Rectal smooth muscle tissue (tissue), 1 donor: ENCODE data around the gene PLIN4.
"Not testable (repeated sequence)": the region's sequence is repeated elsewhere in the genome, so short reads cannot be mapped to it uniquely, and the experiment has no call there.

ENCODE experiments used
- H3K27ac ChIP-seq: one replicate; pipeline ENCODE4 v1.7.0; 2013; ENCODE audit warnings: low read depth, low read length, inconsistent platforms
- H3K27me3 ChIP-seq: one replicate; pipeline ENCODE4 v1.7.0; 2013; ENCODE audit warnings: low read length; ENCODE audit not compliant: control insufficient read depth, insufficient read depth
- H3K36me3 ChIP-seq: one replicate; pipeline ENCODE4 v1.7.0; 2013; ENCODE audit warnings: low read length; ENCODE audit not compliant: control insufficient read depth, insufficient read depth
- H3K4me1 ChIP-seq: one replicate; pipeline ENCODE4 v1.7.0; 2013; ENCODE audit warnings: low read length; ENCODE audit not compliant: control insufficient read depth, insufficient read depth
- H3K4me3 ChIP-seq: one replicate; pipeline ENCODE4 v1.7.0; 2013; ENCODE audit warnings: low read length
- H3K9ac ChIP-seq: one replicate; pipeline ENCODE4 v1.7.0; 2013; ENCODE audit warnings: low read length

PLIN4 gene

GRCh38 chr19:4518345-4519171, at the start of gene PLIN4:
PLIN4 (minus strand) TSS chr19:4518486; CDS start chr19:4518272, 214 bp downstream.
- Histone ChIP-seq H3K9ac (peak within 1 kb of the TSS; percentile 92), H3K27ac (peak within 1 kb of the TSS; percentile 99)

GRCh38 chr19:4567584-4568071, 49.3 kb upstream of the PLIN4 start:
- Histone ChIP-seq H3K4me1 (no peaks in the 10 kb centered on the region), H3K4me3 (no peak overlapping the region), H3K27me3 (no peaks in the 10 kb centered on the region), H3K27ac (no peak overlapping the region), H3K9ac (no peak overlapping the region), H3K36me3 (no peaks in the 10 kb centered on the region)

More at GRCh38 chr19:4518345-4519171, at the start of gene PLIN4:
- no peaks in the 10 kb centered on the region for H3K27me3 ChIP-seq
- H3K36me3 ChIP-seq: no peaks in the 10 kb centered on the region
- H3K4me3 ChIP-seq: peak within 1 kb of the TSS; percentile 75
- H3K4me1 ChIP-seq: peaks cover 17% of the 10 kb centered on the region

GRCh38 chr19:4566402-4567051, 48.2 kb upstream of the PLIN4 start:
- no peaks in the 10 kb centered on the region for H3K36me3 ChIP-seq
- no peak overlapping the region for H3K9ac ChIP-seq
- no peaks in the 10 kb centered on the region for H3K4me1 ChIP-seq
- no peak overlapping the region for H3K27ac ChIP-seq
- no peaks in the 10 kb centered on the region for H3K27me3 ChIP-seq
- no peak overlapping the region for H3K4me3 ChIP-seq

- H3K27me3 ChIP-seq, H3K4me3 ChIP-seq, H3K9ac ChIP-seq, H3K36me3 ChIP-seq, H3K27ac ChIP-seq, H3K4me1 ChIP-seq: not testable (repeated sequence)
Measured at GRCh38 chr19:4563562-4563961, 45.3 kb upstream of the PLIN4 start.

GRCh38 chr19:4562085-4562484, 43.8 kb upstream of the PLIN4 start:
- not testable (repeated sequence) for H3K4me1 ChIP-seq, H3K27me3 ChIP-seq, H3K4me3 ChIP-seq, H3K36me3 ChIP-seq, H3K27ac ChIP-seq, H3K9ac ChIP-seq

- no peaks in the 10 kb centered on the region for H3K4me1 ChIP-seq
- H3K36me3 ChIP-seq: no peaks in the 10 kb centered on the region
- no peak within 1 kb of the TSS for H3K9ac ChIP-seq
- no peak within 1 kb of the TSS for H3K4me3 ChIP-seq
- H3K27ac ChIP-seq: no peak within 1 kb of the TSS
- H3K27me3 ChIP-seq: peaks cover 3% of the 10 kb centered on the region
Measured at GRCh38 chr19:4559569-4559968, 41.3 kb upstream of the PLIN4 start, which contains the start of gene SEMA6B. SEMA6B (minus strand) TSS chr19:4559684; CDS start chr19:4558457, 1,227 bp downstream.

GRCh38 chr19:4557971-4558941, 40.0 kb upstream of the PLIN4 start:
- peaks cover 3% of the 10 kb centered on the region for H3K27me3 ChIP-seq
- no peak overlapping the region for H3K9ac ChIP-seq
- no peaks in the 10 kb centered on the region for H3K36me3 ChIP-seq
- H3K4me3 ChIP-seq: peak overlapping the region; percentile 15
- no peak overlapping the region for H3K27ac ChIP-seq
- H3K4me1 ChIP-seq: no peaks in the 10 kb centered on the region

GRCh38 chr19:4557144-4557970, 39.1 kb upstream of the PLIN4 start:
- Histone ChIP-seq H3K36me3 (no peaks in the 10 kb centered on the region), H3K27me3 (peaks cover 3% of the 10 kb centered on the region), H3K9ac (no peak overlapping the region), H3K27ac (no peak overlapping the region), H3K4me1 (no peaks in the 10 kb centered on the region), H3K4me3 (no peak overlapping the region)

GRCh38 chr19:4556597-4557127, 38.4 kb upstream of the PLIN4 start:
- H3K27me3 ChIP-seq: peaks cover 3% of the 10 kb centered on the region
- H3K9ac ChIP-seq: no peak overlapping the region
- H3K4me3 ChIP-seq: no peak overlapping the region
- H3K27ac ChIP-seq: no peak overlapping the region
- H3K36me3 ChIP-seq: no peaks in the 10 kb centered on the region
- H3K4me1 ChIP-seq: no peaks in the 10 kb centered on the region

GRCh38 chr19:4555657-4556561, 37.6 kb upstream of the PLIN4 start:
- Histone ChIP-seq H3K9ac (no peak overlapping the region), H3K4me3 (no peak overlapping the region), H3K27me3 (peaks cover 3% of the 10 kb centered on the region), H3K27ac (no peak overlapping the region), H3K36me3 (no peaks in the 10 kb centered on the region), H3K4me1 (no peaks in the 10 kb centered on the region)
